VCaP (cell line): ENCODE measurements around the gene FFAR3.

Experiments
- H3K27ac ChIP-seq: fragments of 450-650 bp; 2 replicates; pipeline ENCODE4 v1.5.1; 2017
- CTCF ChIP-seq: fragments of 450-650 bp; conservative IDR thresholded peaks from 2 replicates; pipeline ENCODE4 v1.5.1; 2017; ENCODE audit warnings: mild to moderate bottlenecking, moderate library complexity

FFAR3 gene

GRCh38 chr19:35332817-35333216 is 25.4 kb upstream of the FFAR3 start:
- no peak overlapping the region for H3K27ac ChIP-seq
- no peak for TF ChIP-seq CTCF

GRCh38 chr19:35334144-35334753 is 24.0 kb upstream of the FFAR3 start:
- no peak overlapping the region for H3K27ac ChIP-seq
- TF ChIP-seq CTCF = no peak

- H3K27ac ChIP-seq = no peak overlapping the region
- no peak for TF ChIP-seq CTCF
Observed at GRCh38 chr19:35336166-35336955, 21.9 kb upstream of the FFAR3 start.

GRCh38 chr19:35337097-35337983 is 20.9 kb upstream of the FFAR3 start:
- no peak for TF ChIP-seq CTCF
- H3K27ac ChIP-seq = no peak overlapping the region

- no peak for TF ChIP-seq CTCF
- H3K27ac ChIP-seq = no peak overlapping the region
Observed at GRCh38 chr19:35337984-35338296, 20.3 kb upstream of the FFAR3 start.

GRCh38 chr19:35340431-35340830 is 17.8 kb upstream of the FFAR3 start:
- no peak overlapping the region for H3K27ac ChIP-seq
- no peak for TF ChIP-seq CTCF

GRCh38 chr19:35341006-35341405 is 17.3 kb upstream of the FFAR3 start:
- no peak overlapping the region for H3K27ac ChIP-seq
- no peak for TF ChIP-seq CTCF
